Measurements from ENCODE around the gene EPHA8.

EPHA8 gene

GRCh38 chr1:22641906-22642636 lies 78.8 kb downstream of the EPHA8 start:
- in situ Hi-C loops (cut with HindIII; ENCODE audit: low pct_ligation_motif_present, low sequenced_read_pairs), result no loop called here
- no peaks in the 10 kb centered on the region for H3K27me3 ChIP-seq (replicated peaks)
- peak; percentile 95 for TF ChIP-seq CTCF (IDR thresholded peaks at IDR 0.05; ENCODE audit: low read depth, low read length, missing control alignments)

GRCh38 chr1:22643381-22643780 lies 80.1 kb downstream of the EPHA8 start, which contains the start of gene C1QC:
C1QC (plus strand) TSS chr1:22643633; CDS start chr1:22644024, 391 bp downstream.
- no peak for DNase-seq
- H3K4me3 ChIP-seq (ENCODE audit: low read depth, low read length), result no peak within 1 kb of the TSS

More at GRCh38 chr1:22641906-22642636, 78.8 kb downstream of the EPHA8 start:
- no peak overlapping the region for H3K27ac ChIP-seq
- peak; percentile 32 for DNase-seq
- H3K4me3 ChIP-seq (ENCODE audit: low read depth, low read length), result no peak overlapping the region
- no peaks in the 10 kb centered on the region for H3K36me3 ChIP-seq (replicated peaks)

GRCh38 chr1:22643928-22644327 lies 80.6 kb downstream of the EPHA8 start:
- H3K4me3 ChIP-seq (ENCODE audit: low read depth, low read length), result no peak overlapping the region
- no peak for DNase-seq
- H3K27me3 ChIP-seq (replicated peaks), result no peaks in the 10 kb centered on the region
- in situ Hi-C loops (cut with HindIII; ENCODE audit: low pct_ligation_motif_present, low sequenced_read_pairs), result no loop called here
- no peak for TF ChIP-seq CTCF (IDR thresholded peaks at IDR 0.05; ENCODE audit: low read depth, low read length, missing control alignments)
- H3K27ac ChIP-seq, result no peak overlapping the region
- no peaks in the 10 kb centered on the region for H3K36me3 ChIP-seq (replicated peaks)

More at GRCh38 chr1:22643381-22643780, 80.1 kb downstream of the EPHA8 start, which contains the start of gene C1QC:
- in situ Hi-C loops (cut with HindIII; ENCODE audit: low pct_ligation_motif_present, low sequenced_read_pairs), result no loop called here
- H3K27ac ChIP-seq, result no peak within 1 kb of the TSS
- no peaks in the 10 kb centered on the region for H3K36me3 ChIP-seq (replicated peaks)
- TF ChIP-seq CTCF (IDR thresholded peaks at IDR 0.05; ENCODE audit: low read depth, low read length, missing control alignments), result no peak
- no peaks in the 10 kb centered on the region for H3K27me3 ChIP-seq (replicated peaks)

- H3K27me3 ChIP-seq (replicated peaks), result no peaks in the 10 kb centered on the region
- DNase-seq, result no peak
- no peak overlapping the region for H3K4me3 ChIP-seq (ENCODE audit: low read depth, low read length)
- no peaks in the 10 kb centered on the region for H3K36me3 ChIP-seq (replicated peaks)
- TF ChIP-seq CTCF (IDR thresholded peaks at IDR 0.05; ENCODE audit: low read depth, low read length, missing control alignments), result no peak
- no peak overlapping the region for H3K27ac ChIP-seq
- in situ Hi-C loops (cut with HindIII; ENCODE audit: low pct_ligation_motif_present, low sequenced_read_pairs), result no loop called here
These were observed 82.6 kb downstream of the EPHA8 start for GRCh38 chr1:22645931-22646330.

- no peak overlapping the region for H3K27ac ChIP-seq
- H3K4me3 ChIP-seq (ENCODE audit: low read depth, low read length), result no peak overlapping the region
- TF ChIP-seq CTCF (IDR thresholded peaks at IDR 0.05; ENCODE audit: low read depth, low read length, missing control alignments), result no peak
- no peaks in the 10 kb centered on the region for H3K36me3 ChIP-seq (replicated peaks)
- DNase-seq, result no peak
- in situ Hi-C loops (cut with HindIII; ENCODE audit: low pct_ligation_motif_present, low sequenced_read_pairs), result no loop called here
- H3K27me3 ChIP-seq (replicated peaks), result no peaks in the 10 kb centered on the region
These were observed 83.1 kb downstream of the EPHA8 start for GRCh38 chr1:22646384-22646783.
